Hepatocyte (in vitro differentiated cells): ENCODE data around the gene PIK3R5.

Experiments
- EZH2 ChIP-seq: fragments of 200-600 bp; sonication (generic); IDR thresholded peaks from 2 replicates; pipeline ENCODE4 v1.6.1; 2016; ENCODE audit warnings: antibody characterized with exemption, mild to moderate bottlenecking, borderline replicate concordance
- TF ChIP-seq, protein P1 (sequence below): fragments of 200-600 bp; sonication (generic); IDR thresholded peaks from 2 replicates; pipeline ENCODE4 v1.5.1; 2016; ENCODE audit warnings: antibody characterized with exemption, mild to moderate bottlenecking; ENCODE audit not compliant: poor library complexity

DNA sequence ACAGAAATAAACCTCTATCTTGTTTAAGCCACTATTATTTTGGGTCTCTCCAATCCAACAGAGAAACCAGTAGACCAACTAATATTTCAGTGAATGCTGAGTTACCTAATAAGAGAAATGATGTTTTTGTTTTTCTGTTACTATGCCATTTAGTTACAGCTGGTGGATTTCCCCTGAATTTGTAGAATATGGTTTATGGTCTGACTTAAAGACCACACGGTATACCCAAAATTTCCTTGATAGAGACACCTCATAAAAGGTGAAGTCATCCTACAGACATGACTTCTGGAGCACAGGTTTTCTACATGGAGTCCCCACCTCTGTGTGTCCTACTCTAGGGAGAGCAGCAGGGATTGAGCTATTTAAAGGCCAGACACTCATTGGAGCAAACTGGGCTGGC lies 13.3 kb downstream of the PIK3R5 start:
- TF ChIP-seq EZH2, result no peak
- TF ChIP-seq, protein P1, sequence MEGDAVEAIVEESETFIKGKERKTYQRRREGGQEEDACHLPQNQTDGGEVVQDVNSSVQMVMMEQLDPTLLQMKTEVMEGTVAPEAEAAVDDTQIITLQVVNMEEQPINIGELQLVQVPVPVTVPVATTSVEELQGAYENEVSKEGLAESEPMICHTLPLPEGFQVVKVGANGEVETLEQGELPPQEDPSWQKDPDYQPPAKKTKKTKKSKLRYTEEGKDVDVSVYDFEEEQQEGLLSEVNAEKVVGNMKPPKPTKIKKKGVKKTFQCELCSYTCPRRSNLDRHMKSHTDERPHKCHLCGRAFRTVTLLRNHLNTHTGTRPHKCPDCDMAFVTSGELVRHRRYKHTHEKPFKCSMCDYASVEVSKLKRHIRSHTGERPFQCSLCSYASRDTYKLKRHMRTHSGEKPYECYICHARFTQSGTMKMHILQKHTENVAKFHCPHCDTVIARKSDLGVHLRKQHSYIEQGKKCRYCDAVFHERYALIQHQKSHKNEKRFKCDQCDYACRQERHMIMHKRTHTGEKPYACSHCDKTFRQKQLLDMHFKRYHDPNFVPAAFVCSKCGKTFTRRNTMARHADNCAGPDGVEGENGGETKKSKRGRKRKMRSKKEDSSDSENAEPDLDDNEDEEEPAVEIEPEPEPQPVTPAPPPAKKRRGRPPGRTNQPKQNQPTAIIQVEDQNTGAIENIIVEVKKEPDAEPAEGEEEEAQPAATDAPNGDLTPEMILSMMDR, result no peak
